ENCODE results near the gene CDK8. TPM values are rescaled to one million over a fixed set of nuclear protein-coding genes. Genes with fewer than 3 reads are reported as not detected.

The CDK8 gene
- total RNA-seq, 4 donors from 2014 or later = 8.5 to 15.1 (median 11.2) TPM

DNA sequence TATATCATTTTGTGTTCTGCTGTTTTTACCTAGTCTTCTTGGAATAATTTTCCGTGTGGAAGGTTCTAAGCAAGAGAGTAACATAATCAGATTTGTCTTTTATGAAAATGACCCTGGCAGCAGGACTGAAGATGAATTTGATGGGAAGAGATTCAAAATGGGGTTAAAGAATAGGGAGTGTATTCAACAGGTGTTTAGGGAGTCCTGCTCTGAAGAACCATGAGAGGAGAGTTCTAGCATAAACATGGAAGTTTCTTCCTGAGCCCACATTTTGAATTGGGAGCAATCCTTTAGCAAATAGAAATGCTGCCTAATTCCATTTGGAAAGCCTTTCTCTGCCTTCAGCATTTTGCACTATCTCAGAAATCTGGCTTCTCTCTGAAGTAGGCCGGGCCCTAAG is 127.0 kb downstream of the CDK8 start:
- TF ChIP-seq, protein P1, sequence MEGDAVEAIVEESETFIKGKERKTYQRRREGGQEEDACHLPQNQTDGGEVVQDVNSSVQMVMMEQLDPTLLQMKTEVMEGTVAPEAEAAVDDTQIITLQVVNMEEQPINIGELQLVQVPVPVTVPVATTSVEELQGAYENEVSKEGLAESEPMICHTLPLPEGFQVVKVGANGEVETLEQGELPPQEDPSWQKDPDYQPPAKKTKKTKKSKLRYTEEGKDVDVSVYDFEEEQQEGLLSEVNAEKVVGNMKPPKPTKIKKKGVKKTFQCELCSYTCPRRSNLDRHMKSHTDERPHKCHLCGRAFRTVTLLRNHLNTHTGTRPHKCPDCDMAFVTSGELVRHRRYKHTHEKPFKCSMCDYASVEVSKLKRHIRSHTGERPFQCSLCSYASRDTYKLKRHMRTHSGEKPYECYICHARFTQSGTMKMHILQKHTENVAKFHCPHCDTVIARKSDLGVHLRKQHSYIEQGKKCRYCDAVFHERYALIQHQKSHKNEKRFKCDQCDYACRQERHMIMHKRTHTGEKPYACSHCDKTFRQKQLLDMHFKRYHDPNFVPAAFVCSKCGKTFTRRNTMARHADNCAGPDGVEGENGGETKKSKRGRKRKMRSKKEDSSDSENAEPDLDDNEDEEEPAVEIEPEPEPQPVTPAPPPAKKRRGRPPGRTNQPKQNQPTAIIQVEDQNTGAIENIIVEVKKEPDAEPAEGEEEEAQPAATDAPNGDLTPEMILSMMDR (IDR thresholded peaks at IDR 0.05; ENCODE audit: low read depth) = no peak

DNA sequence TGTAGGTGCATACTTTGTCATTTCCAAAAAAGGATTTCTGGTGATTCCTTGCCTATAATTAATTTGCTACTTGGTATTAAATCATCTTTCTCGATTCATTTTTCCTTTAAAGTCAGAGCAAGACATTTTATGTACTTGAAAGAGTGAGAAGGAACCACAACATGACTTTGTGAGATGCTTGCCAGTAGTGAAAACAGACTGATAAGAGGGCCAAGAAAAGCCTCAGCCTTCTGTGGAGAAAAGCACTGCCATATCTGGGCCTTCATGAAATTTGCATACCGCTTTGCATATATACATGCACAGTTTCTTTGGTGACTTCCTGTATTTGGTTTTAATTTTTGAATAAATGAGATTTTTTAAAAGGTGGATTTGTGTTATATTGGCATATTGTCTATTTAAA is 128.4 kb downstream of the CDK8 start:
- TF ChIP-seq, protein P1 (IDR thresholded peaks at IDR 0.05; ENCODE audit: low read depth) = no peak

DNA sequence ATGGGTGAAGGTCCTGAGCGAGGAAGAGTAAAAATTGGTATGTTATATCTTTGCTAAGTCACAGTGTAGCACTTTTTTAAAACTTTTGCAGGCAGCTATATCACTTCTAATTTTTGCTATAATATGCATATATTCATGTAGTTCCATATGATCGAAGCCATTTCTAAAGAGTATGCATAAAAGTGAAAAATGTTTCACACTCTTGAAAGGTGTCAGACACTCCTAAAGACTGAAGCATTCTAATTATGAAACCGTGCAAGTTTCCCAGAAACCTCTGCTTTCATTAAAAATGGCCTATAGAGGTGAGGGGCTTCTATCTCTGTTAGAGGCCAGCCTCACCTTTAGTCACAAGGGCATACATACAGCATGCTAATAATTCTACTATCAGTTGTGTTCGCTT is 128.9 kb downstream of the CDK8 start:
- TF ChIP-seq, protein P1 (IDR thresholded peaks at IDR 0.05; ENCODE audit: low read depth) = no peak

DNA sequence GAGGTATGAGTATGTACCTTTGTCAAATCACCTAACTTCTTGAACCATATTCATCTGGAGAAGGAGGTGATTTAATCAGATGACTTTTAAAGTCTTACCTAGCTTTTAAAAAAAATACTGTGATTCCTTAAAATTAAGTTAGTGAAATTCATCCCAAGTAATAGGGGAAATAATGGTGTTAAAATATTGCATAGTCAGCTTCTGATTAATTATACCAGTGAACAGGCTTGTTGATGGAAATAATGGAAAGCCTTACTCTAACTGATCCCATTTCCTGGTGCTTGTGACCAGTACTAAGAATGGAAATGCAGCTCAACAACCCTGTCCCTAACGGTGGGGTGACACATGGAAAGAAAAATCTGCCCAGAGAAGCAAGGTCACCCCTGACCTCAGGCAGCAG is 130.7 kb downstream of the CDK8 start:
- TF ChIP-seq, protein P1 (IDR thresholded peaks at IDR 0.05; ENCODE audit: low read depth) = no peak

DNA sequence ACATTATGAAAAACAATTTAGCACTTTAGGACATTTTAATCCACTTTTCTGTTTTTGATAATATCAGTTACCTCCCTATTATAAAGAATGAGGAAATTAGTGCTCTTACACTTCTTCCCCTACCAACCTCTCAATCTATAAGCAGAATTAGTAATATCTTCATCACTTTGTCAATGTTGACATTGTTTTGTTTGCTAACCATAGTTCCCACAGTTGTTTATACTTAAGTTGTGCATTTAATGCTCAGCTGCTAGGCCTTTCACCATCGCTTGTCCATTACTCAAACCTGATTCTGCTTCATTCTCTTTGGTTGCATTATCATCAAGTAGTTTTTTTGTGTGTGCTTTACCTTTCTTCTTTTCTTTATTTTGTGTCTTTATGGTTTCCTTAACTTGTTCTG is 132.1 kb downstream of the CDK8 start:
- TF ChIP-seq, protein P1 (IDR thresholded peaks at IDR 0.05; ENCODE audit: low read depth) = no peak

DNA sequence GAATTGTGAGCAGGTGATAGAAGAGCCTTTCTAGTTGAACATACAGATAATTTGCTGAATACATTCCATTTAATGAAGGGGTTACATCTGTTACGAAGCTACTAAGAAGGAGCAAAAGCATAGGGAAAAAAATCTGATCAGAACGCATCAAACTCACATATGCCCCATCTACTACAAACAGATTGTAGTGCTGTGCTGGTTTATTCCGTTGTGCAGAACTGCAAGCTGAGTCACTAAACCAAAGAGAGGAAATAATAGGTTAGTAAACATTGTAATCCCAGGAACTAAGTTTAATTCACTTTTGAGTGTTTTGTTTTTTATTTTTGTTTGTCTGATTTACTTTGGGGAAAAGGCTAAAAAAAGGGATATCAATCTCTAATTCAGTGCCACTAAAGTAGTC is 136.3 kb downstream of the CDK8 start:
- TF ChIP-seq, protein P1 (IDR thresholded peaks at IDR 0.05; ENCODE audit: low read depth) = no peak

DNA sequence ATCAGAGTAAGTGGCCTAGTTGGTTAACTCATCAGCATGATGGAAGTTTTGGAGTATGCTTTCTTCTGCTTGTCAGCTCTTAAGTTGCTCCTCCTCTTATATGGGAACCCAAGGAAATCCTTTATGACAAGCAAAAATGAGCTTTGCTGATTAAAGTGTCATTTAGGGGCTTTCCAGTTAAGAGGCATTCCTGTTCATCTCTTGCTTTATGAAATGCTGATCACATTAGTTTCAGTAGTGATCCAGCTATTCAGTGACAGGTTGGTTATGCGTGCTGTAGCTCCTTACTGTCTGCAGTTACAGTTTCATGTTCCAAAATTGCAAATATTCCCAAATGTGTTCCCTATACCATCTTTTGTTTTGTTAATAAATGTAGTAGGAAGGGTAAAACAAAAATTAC is 146.6 kb downstream of the CDK8 start:
- TF ChIP-seq, protein P1 (IDR thresholded peaks at IDR 0.05; ENCODE audit: low read depth) = no peak

Measured in subcutaneous adipose tissue (tissue), 4 donors.